Adipose tissue (tissue), 3 donors: ENCODE measurements around the gene CSNK1A1. TPM values are rescaled to one million over a fixed set of nuclear protein-coding genes. Genes with fewer than 3 reads are reported as not detected.
"Not testable (repeated sequence)": the region's sequence is repeated elsewhere in the genome, so short reads cannot be mapped to it uniquely, and the experiment has no call there.

Source experiments
- H3K27ac ChIP-seq: one replicate; pipeline ENCODE4 v1.5.1; 2013; ENCODE audit warnings: low read depth, low read length
- WGBS, 3 donors: extraction: QIAGEN DNeasy Blood & Tissue Kit; methylation state at CpG; one replicate each; pipeline ENCODE4 v1.1.7; 2013; 5-methylcytosine and 5-hydroxymethylcytosine counted together
- polyA plus RNA-seq, 3 donors: library from polyadenylated mRNA; stranded (reverse); fragments of 200-250 nt; gene quantifications; one replicate each; pipeline ENCODE4 v1.2.3, GENCODE V29; 2013
- donor health status: healthy with polysubstance abuse.
- donor health status: Bipolar disorder and iron deficiency.
- donor health status: healthy.

CSNK1A1 gene
- polyA plus RNA-seq, 3 donors = 39.7 to 113 (median 106) TPM

GRCh38 chr5:149543361-149544027 is 7.7 kb downstream of the CSNK1A1 start:
- 34 to 63% (median 62%) methylated on average over 8 of the region's 8 CpGs for WGBS, 3 donors
- H3K27ac ChIP-seq = peak overlapping the region; percentile 26

- 79 to 90% (median 89%) methylated on average over 6 of the region's 6 CpGs for WGBS, 3 donors
- no peak overlapping the region for H3K27ac ChIP-seq
Observed at GRCh38 chr5:149541893-149542292, 9.3 kb downstream of the CSNK1A1 start.

- WGBS, 3 donors = 61 to 75% (median 64%) methylated on average over 3 of the region's 3 CpGs
- no peak overlapping the region for H3K27ac ChIP-seq
Observed at GRCh38 chr5:149540089-149540488, 11.2 kb downstream of the CSNK1A1 start.

GRCh38 chr5:149537374-149537975 is 13.8 kb downstream of the CSNK1A1 start:
- H3K27ac ChIP-seq = no peak overlapping the region
- WGBS, 3 donors = 63 to 85% (median 84%) methylated on average over 1 of the region's 1 CpG

- WGBS, 3 donors = 83 to 88% (median 87%) methylated on average over 6 of the region's 6 CpGs
- H3K27ac ChIP-seq = not testable (repeated sequence)
Observed at GRCh38 chr5:149535787-149536186, 15.5 kb downstream of the CSNK1A1 start.

- 94 to 97% (median 95%) methylated on average over 7 of the region's 7 CpGs for WGBS, 3 donors
- no peak overlapping the region for H3K27ac ChIP-seq
Observed at GRCh38 chr5:149532413-149532812, 18.8 kb downstream of the CSNK1A1 start.

GRCh38 chr5:149529463-149529862 is 21.8 kb downstream of the CSNK1A1 start:
- H3K27ac ChIP-seq = no peak overlapping the region

GRCh38 chr5:149528281-149529060 is 22.8 kb downstream of the CSNK1A1 start:
- WGBS, 3 donors = 56 to 74% (median 72%) methylated on average over 4 of the region's 4 CpGs
- no peak overlapping the region for H3K27ac ChIP-seq

- 28 to 61% (median 38%) methylated on average over 12 of the region's 12 CpGs for WGBS, 3 donors
- no peak overlapping the region for H3K27ac ChIP-seq
Observed at GRCh38 chr5:149526845-149527590, 24.2 kb downstream of the CSNK1A1 start.

- no peak overlapping the region for H3K27ac ChIP-seq
- 86 to 93% (median 93%) methylated on average over 15 of the region's 15 CpGs for WGBS, 3 donors
Observed at GRCh38 chr5:149521739-149522685, 29.2 kb downstream of the CSNK1A1 start.

- H3K27ac ChIP-seq = no peak overlapping the region
Observed at GRCh38 chr5:149519601-149520000, 31.6 kb downstream of the CSNK1A1 start.

GRCh38 chr5:149518620-149519019 is 32.6 kb downstream of the CSNK1A1 start:
- 20 to 32% (median 20%) methylated on average over 3 of the region's 3 CpGs for WGBS, 3 donors

GRCh38 chr5:149517461-149518122 is 33.6 kb downstream of the CSNK1A1 start:
- WGBS, 3 donors = 45 to 69% (median 65%) methylated on average over 5 of the region's 5 CpGs
- no peak overlapping the region for H3K27ac ChIP-seq

More at GRCh38 chr5:149518620-149519019, 32.6 kb downstream of the CSNK1A1 start:
- H3K27ac ChIP-seq = no peak overlapping the region

GRCh38 chr5:149514512-149514911 is 36.7 kb downstream of the CSNK1A1 start:
- H3K27ac ChIP-seq = no peak overlapping the region
- 66 to 86% (median 84%) methylated on average over 1 of the region's 1 CpG for WGBS, 3 donors

GRCh38 chr5:149513372-149513947 is 37.8 kb downstream of the CSNK1A1 start:
- WGBS, 3 donors = 63 to 91% (median 91%) methylated on average over 11 of the region's 11 CpGs

GRCh38 chr5:149510136-149510535 is 41.1 kb downstream of the CSNK1A1 start:
- 83 to 100% (median 90%) methylated on average over 1 of the region's 1 CpG for WGBS, 3 donors
- no peak overlapping the region for H3K27ac ChIP-seq

More at GRCh38 chr5:149513372-149513947, 37.8 kb downstream of the CSNK1A1 start:
- not testable (repeated sequence) for H3K27ac ChIP-seq

GRCh38 chr5:149504677-149505076 is 46.6 kb downstream of the CSNK1A1 start:
- no peak overlapping the region for H3K27ac ChIP-seq
- 76 to 81% (median 78%) methylated on average over 2 of the region's 2 CpGs for WGBS, 3 donors
